Caco-2 (cell line): Measurements from ENCODE around the gene SLC39A6. TPM values are rescaled to one million over a fixed set of nuclear protein-coding genes. Genes with fewer than 3 reads are reported as not detected.
"Not testable (repeated sequence)": the region's sequence is repeated elsewhere in the genome, so short reads cannot be mapped to it uniquely, and the experiment has no call there.

Experiments
- BruUV-seq: library from RNA; stranded (reverse); fragments of 400-500 nt; replicated peaks from 2 replicates; lab custom pipeline; 2021; lab: Mats Ljungman, UMichigan
- CTCF ChIA-PET: fragments of 300-600 bp; sonication (Branson Sonifier 250); formaldehyde crosslinking; loops from one replicate; lab custom pipeline; 2022; ENCODE audit warnings: antibody characterized with exemption; lab: Charles Lee
- POLR2A ChIA-PET: fragments of 300-600 bp; sonication (Branson Sonifier 250); formaldehyde crosslinking; loops from one replicate; lab custom pipeline; 2022; ENCODE audit warnings: antibody characterized with exemption; lab: Charles Lee
- DNase-seq, 2 experiments: peaks; one replicate each; pipeline versions ENCODE4 v3.0.0 to v3.0.0-alpha.2; 2020 to 2022
- H3K27me3 ChIP-seq: replicated peaks from 2 replicates; pipeline ENCODE4 v1.6.0; 2011; ENCODE audit warnings: low read length; ENCODE audit not compliant: control insufficient read depth, insufficient read depth
- H3K36me3 ChIP-seq: 2 replicates; pipeline ENCODE4 v1.5.1; 2011; ENCODE audit warnings: low read length; ENCODE audit not compliant: control insufficient read depth, insufficient read depth
- H3K4me1 ChIP-seq: fragments of 250-450 bp; sonication (Bioruptor Pico); 2 replicates; pipeline ENCODE4 v1.5.1; 2020; ENCODE audit warnings: mild to moderate bottlenecking
- H3K4me3 ChIP-seq: 2 replicates; pipeline ENCODE4 v1.5.1; 2011; ENCODE audit warnings: low read depth, mild to moderate bottlenecking, control low read depth, low read length
- H3K9me3 ChIP-seq: fragments of 250-450 bp; sonication (Bioruptor Pico); 2 replicates; pipeline ENCODE4 v1.5.1; 2020; ENCODE audit warnings: mild to moderate bottlenecking, moderate library complexity
- H3K27ac Mint-ChIP-seq: one replicate; pipeline ENCODE4 v1.8.0; 2022; ENCODE audit warnings: mixed read lengths; ENCODE audit not compliant: unreplicated experiment
- H3K27me3 Mint-ChIP-seq: one replicate; pipeline ENCODE4 v1.8.0; 2022; ENCODE audit warnings: mixed read lengths; ENCODE audit not compliant: insufficient read depth, unreplicated experiment
- H3K36me3 Mint-ChIP-seq: one replicate; pipeline ENCODE4 v1.8.0; 2022; ENCODE audit warnings: mild to moderate bottlenecking, mixed read lengths; ENCODE audit not compliant: insufficient read depth, unreplicated experiment
- H3K4me1 Mint-ChIP-seq: one replicate; pipeline ENCODE4 v1.8.0; 2022; ENCODE audit warnings: low read depth, mixed read lengths; ENCODE audit not compliant: unreplicated experiment
- H3K4me3 Mint-ChIP-seq: one replicate; pipeline ENCODE4 v1.8.0; 2022; ENCODE audit warnings: mild to moderate bottlenecking, moderate library complexity, mixed read lengths; ENCODE audit not compliant: unreplicated experiment
- H3K9me3 Mint-ChIP-seq: one replicate; pipeline ENCODE4 v1.8.0; 2022; ENCODE audit warnings: mixed read lengths; ENCODE audit not compliant: unreplicated experiment
- intact Hi-C: fragments of 100-400 bp; cut with micrococcal nuclease; formaldehyde crosslinking; loops from one replicate; pipeline ENCODE4 v1.10.0; 2022; ENCODE audit not compliant: unreplicated experiment
- total RNA-seq: library from RNA; stranded (reverse); gene quantifications from 2 replicates; pipeline ENCODE4 v1.2.3, GENCODE V29; 2022
- TF ChIP-seq, protein P1 (sequence below), 2 experiments: fragments of 200-600 bp in 1 of 2; IDR thresholded peaks; 1 replicate in 1 of 2; 2 replicates in 1 of 2; pipeline versions ENCODE4 v1.5.1 to v1.8.0; 2011 to 2022; ENCODE audit warnings: antibody characterized with exemption in 1 of 2, control low read depth in 1 of 2, inconsistent platforms in 1 of 2, low read depth in 1 of 2, low read length in 1 of 2, mild to moderate bottlenecking in 1 of 2, moderate library complexity in 1 of 2; ENCODE audit not compliant: insufficient read depth in 1 of 2, severe bottlenecking in 1 of 2, unreplicated experiment in 1 of 2

SLC39A6 gene
- total RNA-seq, 1 experiment from 2014 or later = 19.5 TPM

DNA sequence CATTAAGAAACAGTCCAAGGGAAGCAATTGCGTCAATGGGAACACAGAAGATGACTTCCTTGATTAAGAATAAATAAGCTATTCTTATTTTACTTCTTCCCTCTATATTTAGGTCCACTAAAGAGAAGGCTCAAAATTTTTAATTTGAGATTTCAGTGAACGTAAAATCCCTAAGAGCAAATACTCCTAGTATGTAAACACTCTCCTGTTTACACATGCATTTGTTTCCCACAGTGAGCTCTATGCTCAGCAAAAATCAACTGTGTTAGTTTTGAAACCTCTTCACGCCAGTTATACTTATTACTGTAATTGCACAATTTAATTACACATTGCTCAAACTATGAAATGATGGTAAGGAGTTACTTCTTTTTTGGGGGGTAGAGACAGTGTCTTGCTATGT lies 8.8 kb downstream of the SLC39A6 start:
- H3K4me3 Mint-ChIP-seq = no peak overlapping the region
- H3K9me3 Mint-ChIP-seq = no peaks in the 10 kb centered on the region
- H3K36me3 Mint-ChIP-seq = peaks cover 5% of the 10 kb centered on the region
- no peaks in the 10 kb centered on the region for H3K4me1 Mint-ChIP-seq
- TF ChIP-seq, protein P1, sequence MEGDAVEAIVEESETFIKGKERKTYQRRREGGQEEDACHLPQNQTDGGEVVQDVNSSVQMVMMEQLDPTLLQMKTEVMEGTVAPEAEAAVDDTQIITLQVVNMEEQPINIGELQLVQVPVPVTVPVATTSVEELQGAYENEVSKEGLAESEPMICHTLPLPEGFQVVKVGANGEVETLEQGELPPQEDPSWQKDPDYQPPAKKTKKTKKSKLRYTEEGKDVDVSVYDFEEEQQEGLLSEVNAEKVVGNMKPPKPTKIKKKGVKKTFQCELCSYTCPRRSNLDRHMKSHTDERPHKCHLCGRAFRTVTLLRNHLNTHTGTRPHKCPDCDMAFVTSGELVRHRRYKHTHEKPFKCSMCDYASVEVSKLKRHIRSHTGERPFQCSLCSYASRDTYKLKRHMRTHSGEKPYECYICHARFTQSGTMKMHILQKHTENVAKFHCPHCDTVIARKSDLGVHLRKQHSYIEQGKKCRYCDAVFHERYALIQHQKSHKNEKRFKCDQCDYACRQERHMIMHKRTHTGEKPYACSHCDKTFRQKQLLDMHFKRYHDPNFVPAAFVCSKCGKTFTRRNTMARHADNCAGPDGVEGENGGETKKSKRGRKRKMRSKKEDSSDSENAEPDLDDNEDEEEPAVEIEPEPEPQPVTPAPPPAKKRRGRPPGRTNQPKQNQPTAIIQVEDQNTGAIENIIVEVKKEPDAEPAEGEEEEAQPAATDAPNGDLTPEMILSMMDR (IDR thresholded peaks at IDR 0.05; ENCODE audit: insufficient read depth in 1 of 2, low read depth in 1 of 2, low read length in 1 of 2, severe bottlenecking in 1 of 2, unreplicated experiment in 1 of 2) = no peak
- H3K4me3 ChIP-seq = no peak overlapping the region
- DNase-seq = no peak
- no peaks in the 10 kb centered on the region for H3K9me3 ChIP-seq
- no peaks in the 10 kb centered on the region for H3K36me3 ChIP-seq
- no peaks in the 10 kb centered on the region for H3K27me3 ChIP-seq
- intact Hi-C loops = loop anchor here (10.0 kb wide), 2 partner anchors 105 to 165 kb away; no protein-coding TSS in a partner anchor
- H3K4me1 ChIP-seq = no peaks in the 10 kb centered on the region
- H3K27ac Mint-ChIP-seq = no peak overlapping the region
- H3K27me3 Mint-ChIP-seq = no peaks in the 10 kb centered on the region
- ChIA-PET CTCF (no interaction called here), POLR2A (no interaction called here)
- no TSS peak for BruUV-seq

DNA sequence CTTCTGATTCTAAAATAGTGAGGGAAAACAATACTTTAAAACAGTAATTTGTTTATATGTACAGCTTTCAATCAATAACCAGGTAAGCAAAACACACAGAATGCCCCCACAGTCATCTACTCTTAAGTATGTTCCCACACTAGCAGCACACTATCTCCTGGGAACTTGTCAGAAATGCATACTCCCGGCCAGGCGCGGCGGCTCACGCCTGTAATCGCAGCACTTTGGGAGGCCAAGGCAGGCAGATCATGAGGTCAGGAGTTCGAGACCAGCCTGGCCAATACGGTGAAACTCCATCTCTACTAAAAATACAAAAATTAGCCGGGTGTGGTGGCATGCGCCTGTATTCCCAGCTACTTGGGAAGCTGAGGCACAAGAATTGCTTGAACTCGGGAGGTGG lies 12.4 kb downstream of the SLC39A6 start:
- BruUV-seq, H3K4me3 ChIP-seq, H3K9me3 ChIP-seq, H3K27me3 ChIP-seq, H3K27ac Mint-ChIP-seq, intact Hi-C loops, H3K36me3 ChIP-seq, POLR2A ChIA-PET, H3K4me1 ChIP-seq, H3K4me1 Mint-ChIP-seq, CTCF ChIA-PET, H3K27me3 Mint-ChIP-seq, H3K4me3 Mint-ChIP-seq, H3K36me3 Mint-ChIP-seq, DNase-seq, H3K9me3 Mint-ChIP-seq: not testable (repeated sequence)

DNA sequence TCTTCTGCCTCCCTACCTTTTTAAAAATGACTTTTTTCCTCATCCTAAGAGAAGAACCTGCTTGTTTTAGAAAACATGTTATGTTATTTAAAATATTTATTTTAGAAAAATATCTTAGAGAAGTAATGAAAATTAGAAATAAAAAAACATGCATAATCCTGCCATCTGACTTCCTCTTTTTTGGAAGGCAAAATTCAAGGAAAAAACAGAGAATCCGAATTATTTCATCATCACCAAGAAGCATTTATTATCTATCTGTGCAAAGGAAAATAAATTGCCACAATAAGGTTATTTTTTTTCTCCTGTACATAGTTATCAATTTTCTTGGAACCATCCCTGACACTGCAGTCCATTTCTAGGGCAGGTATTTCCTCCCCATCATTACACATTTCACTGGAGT lies 14.4 kb downstream of the SLC39A6 start:
- H3K36me3 ChIP-seq = no peaks in the 10 kb centered on the region
- no peaks in the 10 kb centered on the region for H3K4me1 ChIP-seq
- H3K4me3 ChIP-seq = no peak overlapping the region
- H3K9me3 ChIP-seq = no peaks in the 10 kb centered on the region
- no peaks in the 10 kb centered on the region for H3K27me3 ChIP-seq
- POLR2A ChIA-PET = no interaction called here
- H3K4me3 Mint-ChIP-seq = no peak overlapping the region
- H3K9me3 Mint-ChIP-seq = no peaks in the 10 kb centered on the region
- CTCF ChIA-PET = no interaction called here
- H3K27ac Mint-ChIP-seq = no peak overlapping the region
- no peaks in the 10 kb centered on the region for H3K4me1 Mint-ChIP-seq
- intact Hi-C loops = no loop called here
- no peaks in the 10 kb centered on the region for H3K27me3 Mint-ChIP-seq
- BruUV-seq = no TSS peak
- TF ChIP-seq, protein P1 (IDR thresholded peaks at IDR 0.05; ENCODE audit: insufficient read depth in 1 of 2, low read depth in 1 of 2, low read length in 1 of 2, severe bottlenecking in 1 of 2, unreplicated experiment in 1 of 2) = no peak
- peaks cover 11% of the 10 kb centered on the region for H3K36me3 Mint-ChIP-seq
- DNase-seq = no peak

DNA sequence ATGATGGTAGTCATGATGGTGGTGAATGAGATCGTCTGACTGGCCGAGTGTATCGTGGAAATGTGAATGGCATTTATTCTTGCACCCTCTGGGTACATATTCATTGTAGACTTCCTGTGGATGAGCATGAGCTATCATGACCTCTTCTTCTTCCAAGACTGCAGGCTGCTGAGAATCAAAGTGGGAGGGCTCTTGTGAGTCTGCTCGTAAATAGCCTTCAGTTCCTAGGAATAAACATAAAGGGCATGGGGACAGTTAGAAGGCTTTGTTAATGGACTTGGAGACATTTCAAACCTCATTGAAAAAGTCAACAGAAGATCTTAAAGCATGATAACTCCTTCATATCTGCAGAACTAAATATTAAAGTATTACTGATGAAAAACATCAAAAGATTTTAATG lies 14.9 kb downstream of the SLC39A6 start:
- no peaks in the 10 kb centered on the region for H3K36me3 ChIP-seq
- H3K36me3 Mint-ChIP-seq = peaks cover 11% of the 10 kb centered on the region
- no peak overlapping the region for H3K4me3 ChIP-seq
- no peaks in the 10 kb centered on the region for H3K4me1 ChIP-seq
- CTCF ChIA-PET = no interaction called here
- intact Hi-C loops = no loop called here
- no peak for DNase-seq
- BruUV-seq = no TSS peak
- TF ChIP-seq, protein P1 (IDR thresholded peaks at IDR 0.05; ENCODE audit: insufficient read depth in 1 of 2, low read depth in 1 of 2, low read length in 1 of 2, severe bottlenecking in 1 of 2, unreplicated experiment in 1 of 2) = no peak
- no peaks in the 10 kb centered on the region for H3K27me3 Mint-ChIP-seq
- no peaks in the 10 kb centered on the region for H3K4me1 Mint-ChIP-seq
- no peaks in the 10 kb centered on the region for H3K9me3 Mint-ChIP-seq
- no peaks in the 10 kb centered on the region for H3K27me3 ChIP-seq
- POLR2A ChIA-PET = no interaction called here
- no peak overlapping the region for H3K4me3 Mint-ChIP-seq
- no peak overlapping the region for H3K27ac Mint-ChIP-seq
- no peaks in the 10 kb centered on the region for H3K9me3 ChIP-seq
